Neutrophil (primary cell): ENCODE measurements around the gene DSCAML1.

Source experiments
- H3K27ac ChIP-seq: fragments of 200-600 bp; sonication (generic); 2 replicates; pipeline ENCODE4 v1.5.1; 2016; ENCODE audit warnings: mild to moderate bottlenecking, moderate library complexity
- H3K27me3 ChIP-seq: fragments of 200-600 bp; sonication (generic); 2 replicates; pipeline ENCODE4 v1.6.0; 2016; ENCODE audit warnings: mild to moderate bottlenecking
- H3K36me3 ChIP-seq: fragments of 200-600 bp; sonication (generic); 2 replicates; pipeline ENCODE4 v1.5.1; 2017
- H3K4me1 ChIP-seq, 2 experiments: fragments of 200-600 bp in 1 of 2; sonication (generic) in 1 of 2; 1 replicate in 1 of 2; 2 replicates in 1 of 2; pipeline versions ENCODE4 v1.5.1 to v1.6.1; 2013 to 2016; ENCODE audit warnings: low read depth in 1 of 2, low read length in 1 of 2, mild to moderate bottlenecking in 1 of 2, moderate library complexity in 1 of 2; ENCODE audit not compliant: control insufficient read depth in 1 of 2, insufficient read depth in 1 of 2
- H3K4me3 ChIP-seq, 2 experiments: fragments of 200-600 bp in 1 of 2; sonication (generic) in 1 of 2; 1 replicate in 1 of 2; 2 replicates in 1 of 2; pipeline ENCODE4 v1.5.1; 2013 to 2016; ENCODE audit warnings: low read depth in 1 of 2, low read length in 1 of 2, mild to moderate bottlenecking in 1 of 2, moderate library complexity in 1 of 2
- H3K9me3 ChIP-seq: fragments of 200-600 bp; sonication (generic); 2 replicates; pipeline ENCODE4 v1.5.1; 2016
- TF ChIP-seq, protein P1 (sequence below): fragments of 200-600 bp; sonication (generic); IDR thresholded peaks from 2 replicates; pipeline ENCODE4 v1.5.1; 2016; ENCODE audit warnings: antibody characterized with exemption

DSCAML1 gene

DNA sequence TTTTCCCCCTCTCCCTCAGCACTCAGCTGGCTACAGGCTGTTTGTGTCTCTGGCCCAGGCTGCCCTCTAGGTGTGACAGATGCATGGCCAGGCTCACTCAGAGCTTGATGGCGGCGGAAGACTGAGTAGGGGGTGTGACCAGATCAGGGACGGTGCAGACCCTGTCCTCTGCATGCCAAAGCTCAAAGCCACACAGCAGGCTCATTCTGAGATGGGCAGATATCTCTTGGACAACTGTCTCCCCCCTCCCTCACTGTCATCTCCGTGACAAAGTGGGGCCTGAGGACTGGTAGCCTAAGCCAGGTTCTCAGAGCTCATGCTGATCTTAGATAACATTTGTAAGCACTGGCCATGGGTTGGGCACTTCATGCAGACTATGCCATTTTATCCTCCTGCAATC lies 231.3 kb downstream of the DSCAML1 start:
- Histone ChIP-seq H3K4me3 (no peak overlapping the region), H3K27ac (no peak overlapping the region), H3K36me3 (no peaks in the 10 kb centered on the region), H3K9me3 (no peaks in the 10 kb centered on the region), H3K4me1 (peaks cover 0 to 5% of the 10 kb centered on the region in 2 experiments), H3K27me3 (peaks cover 9% of the 10 kb centered on the region)
- TF ChIP-seq, protein P1, sequence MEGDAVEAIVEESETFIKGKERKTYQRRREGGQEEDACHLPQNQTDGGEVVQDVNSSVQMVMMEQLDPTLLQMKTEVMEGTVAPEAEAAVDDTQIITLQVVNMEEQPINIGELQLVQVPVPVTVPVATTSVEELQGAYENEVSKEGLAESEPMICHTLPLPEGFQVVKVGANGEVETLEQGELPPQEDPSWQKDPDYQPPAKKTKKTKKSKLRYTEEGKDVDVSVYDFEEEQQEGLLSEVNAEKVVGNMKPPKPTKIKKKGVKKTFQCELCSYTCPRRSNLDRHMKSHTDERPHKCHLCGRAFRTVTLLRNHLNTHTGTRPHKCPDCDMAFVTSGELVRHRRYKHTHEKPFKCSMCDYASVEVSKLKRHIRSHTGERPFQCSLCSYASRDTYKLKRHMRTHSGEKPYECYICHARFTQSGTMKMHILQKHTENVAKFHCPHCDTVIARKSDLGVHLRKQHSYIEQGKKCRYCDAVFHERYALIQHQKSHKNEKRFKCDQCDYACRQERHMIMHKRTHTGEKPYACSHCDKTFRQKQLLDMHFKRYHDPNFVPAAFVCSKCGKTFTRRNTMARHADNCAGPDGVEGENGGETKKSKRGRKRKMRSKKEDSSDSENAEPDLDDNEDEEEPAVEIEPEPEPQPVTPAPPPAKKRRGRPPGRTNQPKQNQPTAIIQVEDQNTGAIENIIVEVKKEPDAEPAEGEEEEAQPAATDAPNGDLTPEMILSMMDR: no peak

DNA sequence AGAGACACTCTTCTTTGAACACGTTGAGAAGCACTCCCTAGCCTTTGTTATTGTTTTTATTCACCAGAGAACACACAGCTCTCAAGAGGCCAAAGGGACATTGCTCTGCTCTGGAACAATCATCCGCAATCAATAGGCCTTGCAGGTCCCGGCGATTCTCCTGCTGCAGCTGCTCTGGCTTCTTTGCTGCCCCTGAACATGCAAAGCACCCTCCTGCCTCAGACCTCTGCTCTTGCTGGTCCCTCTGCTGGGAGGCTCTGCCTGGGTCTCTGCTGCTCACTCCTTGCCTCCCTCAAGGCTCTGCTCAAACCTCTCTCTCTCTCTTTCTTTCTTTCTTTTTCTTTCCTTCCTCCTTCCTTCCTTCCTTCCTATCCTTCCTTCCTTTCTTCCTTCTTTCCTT lies 232.7 kb downstream of the DSCAML1 start:
- no peak overlapping the region for H3K4me3 ChIP-seq
- peaks cover 16% of the 10 kb centered on the region for H3K27me3 ChIP-seq
- no peaks in the 10 kb centered on the region for H3K36me3 ChIP-seq
- H3K27ac ChIP-seq: no peak overlapping the region
- TF ChIP-seq, protein P1: no peak
- H3K9me3 ChIP-seq: no peaks in the 10 kb centered on the region
- H3K4me1 ChIP-seq: no peaks in the 10 kb centered on the region

DNA sequence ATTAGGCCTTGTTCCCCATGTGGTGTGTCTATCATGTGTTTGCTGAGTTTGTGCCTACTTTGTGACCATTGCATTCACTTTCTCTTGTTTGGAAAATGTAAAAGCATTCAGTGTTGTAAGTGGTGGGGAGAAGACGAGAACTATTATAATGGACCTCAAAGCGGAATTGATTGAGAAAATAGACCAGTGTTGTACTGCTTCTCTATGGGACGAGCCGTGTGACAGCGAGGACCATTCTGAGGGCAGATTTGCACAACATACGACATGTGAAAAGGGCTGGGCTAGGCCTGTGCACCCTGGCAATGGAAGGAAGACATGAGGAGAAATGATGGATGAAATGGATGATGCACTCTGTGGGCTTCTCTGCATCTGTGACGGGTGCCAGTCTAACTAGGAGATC lies 233.5 kb downstream of the DSCAML1 start:
- Histone ChIP-seq H3K9me3 (no peaks in the 10 kb centered on the region), H3K27ac (no peak overlapping the region), H3K4me1 (no peaks in the 10 kb centered on the region), H3K27me3 (peaks cover 19% of the 10 kb centered on the region), H3K36me3 (no peaks in the 10 kb centered on the region), H3K4me3 (no peak overlapping the region)
- TF ChIP-seq, protein P1: no peak

DNA sequence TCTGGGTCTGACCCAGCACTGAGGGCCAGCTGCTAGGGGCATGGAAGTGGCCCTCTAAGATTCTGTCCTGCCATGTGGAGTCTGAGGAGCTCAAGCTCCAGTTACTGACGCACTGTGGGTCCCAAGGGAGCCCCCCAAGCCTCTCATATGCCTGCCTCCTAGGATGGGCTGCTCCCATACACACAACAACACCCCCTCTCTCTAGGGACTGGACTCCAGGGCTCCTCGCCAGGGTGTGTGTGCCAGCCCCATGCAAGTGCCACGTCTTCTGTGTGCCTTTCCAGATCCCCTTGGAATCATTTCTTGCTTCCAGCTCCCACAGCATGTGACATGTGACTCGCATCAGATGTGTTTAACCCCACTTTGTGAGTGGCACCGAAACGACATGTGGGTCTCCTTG lies 234.9 kb downstream of the DSCAML1 start:
- TF ChIP-seq, protein P1: no peak
- Histone ChIP-seq H3K36me3 (no peaks in the 10 kb centered on the region), H3K27me3 (peaks cover 33% of the 10 kb centered on the region), H3K27ac (no peak overlapping the region), H3K4me1 (no peaks in the 10 kb centered on the region), H3K4me3 (no peak overlapping the region), H3K9me3 (no peaks in the 10 kb centered on the region)

DNA sequence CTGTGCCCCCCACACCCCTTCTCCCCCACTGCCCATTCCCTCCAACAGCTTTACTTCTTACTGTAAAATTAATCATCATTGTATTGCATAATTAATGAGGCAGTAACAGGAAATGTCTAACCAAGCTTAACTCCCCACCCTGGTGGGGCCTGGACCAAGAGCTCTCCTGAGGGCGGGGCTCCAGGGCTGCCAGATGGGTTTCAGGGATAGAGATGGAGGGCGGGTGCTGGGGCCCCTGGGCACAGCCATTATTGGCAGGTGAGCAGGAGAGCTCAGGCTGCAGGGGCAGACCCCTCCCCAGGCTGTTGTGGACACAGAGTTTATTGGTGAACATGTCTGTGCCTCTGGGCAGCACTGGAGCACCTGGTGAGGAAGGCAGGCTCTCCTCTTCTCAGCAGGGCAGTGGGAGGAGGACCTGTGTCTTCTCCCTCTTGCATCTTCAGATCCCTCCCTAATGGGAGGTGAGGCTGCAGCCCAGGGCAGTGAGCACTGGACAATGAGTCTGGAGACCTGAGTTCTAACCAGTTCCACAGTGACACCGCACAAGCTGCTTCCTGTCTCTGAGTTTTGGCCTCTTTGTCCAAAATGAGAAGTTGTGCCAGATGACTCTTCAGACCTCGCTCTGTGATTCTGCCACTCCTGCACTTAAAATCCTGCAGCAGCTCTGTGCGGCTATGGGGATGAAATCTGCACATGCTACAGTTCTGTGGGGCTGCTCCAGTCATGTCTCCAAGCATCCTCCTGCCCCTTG lies 236.1 kb downstream of the DSCAML1 start:
- Histone ChIP-seq H3K4me3 (no peak overlapping the region), H3K36me3 (no peaks in the 10 kb centered on the region), H3K4me1 (no peaks in the 10 kb centered on the region), H3K9me3 (no peaks in the 10 kb centered on the region), H3K27ac (no peak overlapping the region), H3K27me3 (peaks cover 35% of the 10 kb centered on the region)
- TF ChIP-seq, protein P1: no peak
